MM.1S (cell line): ENCODE measurements around the gene RPN2.

Experiments used
- DNase-seq: peaks from one replicate; pipeline ENCODE4 v3.0.0-alpha.2; 2015
- H2AFZ ChIP-seq: fragments of 300-600 bp; sonication (generic); 2 replicates; pipeline ENCODE4 v1.6.0; 2016; ENCODE audit warnings: antibody characterized with exemption, low read length
- H3F3A ChIP-seq: fragments of 300-600 bp; sonication (generic); 2 replicates; pipeline ENCODE4 v1.6.1; 2016; ENCODE audit warnings: mild to moderate bottlenecking, antibody characterized with exemption, low read length, moderate library complexity, mixed read lengths; ENCODE audit not compliant: insufficient read depth
- H3K27ac ChIP-seq: fragments of 300-600 bp; sonication (generic); 2 replicates; pipeline ENCODE4 v1.5.1; 2016; ENCODE audit warnings: mild to moderate bottlenecking, low read length
- H3K27me3 ChIP-seq: fragments of 300-600 bp; sonication (generic); replicated peaks from 2 replicates; pipeline ENCODE4 v1.6.0; 2016; ENCODE audit warnings: low read length; ENCODE audit not compliant: insufficient read depth
- H3K36me3 ChIP-seq: fragments of 300-600 bp; sonication (generic); replicated peaks from 2 replicates; pipeline ENCODE4 v1.6.1; 2016; ENCODE audit warnings: mild to moderate bottlenecking, low read length, mixed read lengths; ENCODE audit not compliant: insufficient read depth
- H3K4me1 ChIP-seq: fragments of 300-600 bp; sonication (generic); 2 replicates; pipeline ENCODE4 v1.6.1; 2016; ENCODE audit warnings: low read length, mixed read lengths
- H3K4me2 ChIP-seq: fragments of 300-600 bp; sonication (generic); 2 replicates; pipeline ENCODE4 v1.6.0; 2016; ENCODE audit warnings: low read depth, low read length
- H3K4me3 ChIP-seq: fragments of 300-600 bp; sonication (generic); 2 replicates; pipeline ENCODE4 v1.5.1; 2016; ENCODE audit warnings: low read length, mixed read lengths
- H3K79me2 ChIP-seq: fragments of 300-600 bp; sonication (generic); 2 replicates; pipeline ENCODE4 v1.6.1; 2016; ENCODE audit warnings: mixed run types, low read length, mixed read lengths
- H3K9ac ChIP-seq: fragments of 300-600 bp; sonication (generic); 2 replicates; pipeline ENCODE4 v1.6.1; 2016; ENCODE audit warnings: low read length, mixed read lengths
- H3K9me2 ChIP-seq: fragments of 300-600 bp; sonication (generic); replicated peaks from 2 replicates; pipeline ENCODE4 v1.6.1; 2016; ENCODE audit warnings: mild to moderate bottlenecking, low read length, mixed read lengths; ENCODE audit not compliant: insufficient read depth
- H3K9me3 ChIP-seq: fragments of 300-600 bp; sonication (generic); replicated peaks from 2 replicates; pipeline ENCODE4 v1.6.1; 2016; ENCODE audit warnings: mild to moderate bottlenecking, low read length, mixed read lengths; ENCODE audit not compliant: insufficient read depth
- H4K20me1 ChIP-seq: fragments of 300-600 bp; sonication (generic); 2 replicates; pipeline ENCODE4 v1.6.1; 2016; ENCODE audit warnings: mild to moderate bottlenecking, low read length, moderate library complexity, mixed read lengths; ENCODE audit not compliant: insufficient read depth
- CTCF ChIP-seq: fragments of 300-600 bp; sonication (generic); IDR thresholded peaks from 2 replicates; pipeline ENCODE4 v1.5.1; 2016; ENCODE audit warnings: antibody characterized with exemption, low read length, mixed read lengths
- EZH2 ChIP-seq: fragments of 300-600 bp; sonication (generic); optimal IDR thresholded peaks from 2 replicates; pipeline ENCODE3; 2017; ENCODE audit warnings: low read depth, mild to moderate bottlenecking, antibody characterized with exemption, low read length, mixed read lengths
- EZH2phosphoT487 ChIP-seq: fragments of 300-600 bp; sonication (generic); IDR thresholded peaks from 2 replicates; pipeline ENCODE4 v1.6.1; 2018; ENCODE audit warnings: antibody characterized with exemption, low read length

Gene RPN2

GRCh38 chr20:37260923-37261322, 81.8 kb downstream of the RPN2 start:
- Histone ChIP-seq H3K27ac (no peak overlapping the region), H3K4me1 (no peaks in the 10 kb centered on the region), H3K4me3 (no peak overlapping the region), H3K9me2 (no peaks in the 10 kb centered on the region), H3K79me2 (no peaks in the 10 kb centered on the region), H4K20me1 (no peaks in the 10 kb centered on the region), H3F3A (no peaks in the 10 kb centered on the region), H2AFZ (no peak overlapping the region), H3K27me3 (0 out of 2 replicates have a peak, but pooled peaks cover 8% of the 10 kb centered on the region), H3K36me3 (no peaks in the 10 kb centered on the region), H3K9me3 (no peaks in the 10 kb centered on the region), H3K4me2 (no peak overlapping the region), H3K9ac (no peak overlapping the region)
- TF ChIP-seq EZH2phosphoT487, result no peak
- TF ChIP-seq EZH2, result no peak
- no peak for TF ChIP-seq CTCF
- DNase-seq, result no peak

DNA sequence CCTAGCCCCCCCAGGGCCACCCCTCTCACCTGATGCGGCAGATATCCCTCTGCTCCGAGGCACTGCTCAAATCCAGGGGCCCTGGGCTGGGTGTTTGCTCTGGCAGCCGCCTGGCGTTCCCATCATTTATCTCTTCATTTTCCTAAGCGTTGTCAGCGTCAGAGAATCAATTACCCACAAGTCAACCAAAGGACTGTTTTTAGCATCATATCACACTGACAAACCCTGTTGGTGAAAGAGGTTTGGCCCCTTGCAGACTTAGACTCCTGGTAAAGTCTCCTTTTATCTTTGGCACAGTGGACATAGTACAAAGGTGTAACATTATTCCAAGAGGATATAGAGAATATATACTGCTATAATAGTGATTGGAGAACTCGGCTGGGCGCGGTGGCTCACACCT, 82.6 kb downstream of the RPN2 start, which contains the start of gene GHRH:
Gene GHRH (minus strand): TSS at position 101 of the 400 bp plus-strand sequence. CDS start 4,925 bp downstream, outside the sequence.
- no peaks in the 10 kb centered on the region for H3K4me1 ChIP-seq
- no peak within 1 kb of the TSS for H3K27ac ChIP-seq
- no peaks in the 10 kb centered on the region for H4K20me1 ChIP-seq
- H3K9me3 ChIP-seq, result no peaks in the 10 kb centered on the region
- H2AFZ ChIP-seq, result no peak within 1 kb of the TSS
- H3K9ac ChIP-seq, result no peak within 1 kb of the TSS
- no peaks in the 10 kb centered on the region for H3F3A ChIP-seq
- H3K27me3 ChIP-seq, result 0 out of 2 replicates have a peak, but pooled peaks cover 8% of the 10 kb centered on the region
- no peak within 1 kb of the TSS for H3K4me2 ChIP-seq
- no peak for TF ChIP-seq EZH2phosphoT487
- no peak for TF ChIP-seq CTCF
- no peak for TF ChIP-seq EZH2
- H3K4me3 ChIP-seq, result no peak within 1 kb of the TSS
- H3K36me3 ChIP-seq, result no peaks in the 10 kb centered on the region
- no peak for DNase-seq
- no peaks in the 10 kb centered on the region for H3K9me2 ChIP-seq
- no peaks in the 10 kb centered on the region for H3K79me2 ChIP-seq

DNA sequence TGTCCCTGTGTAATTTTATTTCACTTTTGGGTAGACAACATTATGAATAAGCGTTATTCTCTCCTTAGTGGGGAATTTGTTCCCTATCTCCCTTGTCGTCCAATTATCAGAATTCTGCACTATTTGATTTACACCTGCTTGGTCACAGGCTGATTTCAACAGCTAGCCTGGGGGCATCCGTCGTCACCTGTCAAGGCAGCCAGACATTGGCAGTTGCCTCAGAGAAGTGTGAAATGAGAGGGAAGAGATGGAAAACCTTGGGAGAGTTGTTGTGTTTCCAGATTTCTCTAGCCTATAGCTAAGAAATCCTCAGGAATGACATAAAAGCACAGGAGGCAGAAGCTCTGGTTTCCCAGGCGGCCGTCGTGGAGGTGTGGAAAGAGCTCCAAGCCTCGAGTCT, 83.4 kb downstream of the RPN2 start:
- DNase-seq, result no peak
- H3F3A ChIP-seq, result no peaks in the 10 kb centered on the region
- no peaks in the 10 kb centered on the region for H3K36me3 ChIP-seq
- no peak overlapping the region for H3K27ac ChIP-seq
- no peak overlapping the region for H2AFZ ChIP-seq
- H3K4me3 ChIP-seq, result no peak overlapping the region
- H3K4me1 ChIP-seq, result no peaks in the 10 kb centered on the region
- H3K9me2 ChIP-seq, result no peaks in the 10 kb centered on the region
- no peak overlapping the region for H3K9ac ChIP-seq
- no peaks in the 10 kb centered on the region for H3K9me3 ChIP-seq
- no peaks in the 10 kb centered on the region for H3K79me2 ChIP-seq
- H3K4me2 ChIP-seq, result no peak overlapping the region
- no peaks in the 10 kb centered on the region for H4K20me1 ChIP-seq
- H3K27me3 ChIP-seq, result 0 out of 2 replicates have a peak, but pooled peaks cover 8% of the 10 kb centered on the region
- no peak for TF ChIP-seq EZH2phosphoT487
- TF ChIP-seq EZH2, result no peak
- TF ChIP-seq CTCF, result no peak
